Stimulated activated CD4-positive, alpha-beta T cell treated with anti-CD3 and anti-CD28 coated beads, TNF-alpha, amount 100 ng/mL, for 1 hour (primary cell): ENCODE measurements around the gene APOB.

Source experiments
- DNase-seq, 3 donors: peaks; one replicate each; pipeline ENCODE4 v3.0.0-alpha.2; 2020; ENCODE audit warnings: low read depth in 3 of 3, low spot score in 1 of 3

The APOB gene

DNA sequence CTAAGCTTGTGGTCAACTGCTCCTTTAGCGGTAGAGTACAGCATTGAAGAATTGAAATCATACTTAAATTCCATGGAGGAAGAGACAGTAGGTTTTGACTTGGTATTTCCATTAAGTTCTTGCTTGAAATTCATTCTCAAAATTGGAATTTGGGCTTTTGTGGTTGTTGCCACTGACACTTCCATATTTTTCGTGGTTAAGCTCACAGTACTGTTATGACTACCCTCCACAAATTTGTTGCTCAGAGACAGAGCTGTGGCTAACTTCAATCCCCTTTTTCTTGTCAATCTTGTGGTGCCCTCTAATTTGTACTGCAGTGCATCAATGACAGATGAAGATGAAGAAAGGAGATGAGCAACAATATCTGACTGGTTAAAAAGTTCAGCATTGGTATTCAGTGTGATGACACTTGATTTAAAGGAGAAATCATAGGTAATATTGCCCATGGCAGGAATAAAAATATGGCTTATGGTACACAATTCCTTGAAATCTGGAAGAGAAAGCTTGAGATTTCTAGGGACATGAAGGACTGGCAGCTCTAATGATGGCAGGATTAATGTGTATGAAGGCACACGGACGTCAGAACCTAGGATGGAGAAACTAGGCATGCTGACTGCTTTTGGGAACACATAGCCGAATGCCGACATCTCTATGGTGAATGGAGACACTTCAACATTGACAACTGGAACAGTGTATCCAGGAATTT lies 37.3 kb downstream of the APOB start:
- DNase-seq = no peak

DNA sequence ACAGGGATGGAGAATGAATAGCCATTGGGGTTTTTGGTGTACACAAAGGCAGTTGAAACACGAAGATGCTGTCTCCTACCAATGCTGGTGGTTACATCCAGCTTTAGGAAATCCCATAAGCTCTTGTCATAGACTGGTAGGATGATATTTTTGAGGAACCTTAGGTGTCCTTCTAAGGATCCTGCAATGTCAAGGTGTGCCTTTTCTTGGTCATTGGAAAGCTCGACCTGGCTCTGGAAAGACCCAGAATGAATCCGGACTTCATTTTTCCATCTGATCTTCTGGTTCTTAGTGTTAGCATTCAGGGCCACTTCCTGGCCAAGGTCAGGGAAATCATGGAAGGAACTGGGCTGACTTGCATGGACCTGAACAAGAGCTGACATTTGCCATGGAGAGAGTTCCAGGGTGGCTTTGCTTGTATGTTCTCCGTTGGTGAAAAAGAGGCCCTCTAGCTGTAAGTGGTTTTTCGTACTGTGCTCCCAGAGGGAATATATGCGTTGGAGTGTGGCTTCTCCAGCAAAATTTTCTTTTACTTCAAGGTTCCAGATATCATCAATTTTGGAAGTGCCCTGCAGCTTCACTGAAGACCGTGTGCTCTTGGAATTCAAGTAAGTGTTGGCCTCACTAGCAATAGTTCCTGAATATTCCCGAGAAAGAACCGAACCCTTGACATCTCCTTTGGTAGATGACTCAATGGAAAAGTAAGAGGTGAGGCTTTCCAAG lies 38.0 kb downstream of the APOB start:
- DNase-seq = no peak

DNA sequence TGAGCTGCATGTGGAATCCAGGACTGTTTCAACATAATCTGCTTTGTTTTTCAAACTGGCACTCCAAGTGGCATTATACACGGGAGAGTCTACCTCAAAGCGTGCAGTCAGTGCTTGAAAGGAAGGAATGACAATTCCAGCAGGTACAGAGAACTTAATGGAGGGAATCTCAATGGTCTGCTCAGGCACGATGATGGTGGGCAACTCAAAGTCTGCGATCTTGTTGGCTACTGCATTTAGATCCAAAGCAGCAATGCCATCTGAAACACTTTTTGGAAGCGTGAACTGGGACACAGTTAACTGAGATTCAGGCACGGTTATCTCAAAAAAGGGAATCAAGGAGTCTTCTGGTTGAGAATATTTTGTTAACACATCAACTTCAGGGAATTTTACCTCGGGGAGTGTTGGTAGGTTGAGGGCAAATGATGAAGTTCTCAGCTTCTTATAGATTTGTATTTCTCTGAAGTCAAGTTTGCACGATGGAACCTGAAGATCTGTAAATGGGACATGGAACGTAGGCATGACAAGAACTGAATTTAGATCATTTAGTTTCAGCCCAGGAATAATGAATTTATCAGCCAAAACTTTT lies 38.7 kb downstream of the APOB start:
- no peak for DNase-seq

DNA sequence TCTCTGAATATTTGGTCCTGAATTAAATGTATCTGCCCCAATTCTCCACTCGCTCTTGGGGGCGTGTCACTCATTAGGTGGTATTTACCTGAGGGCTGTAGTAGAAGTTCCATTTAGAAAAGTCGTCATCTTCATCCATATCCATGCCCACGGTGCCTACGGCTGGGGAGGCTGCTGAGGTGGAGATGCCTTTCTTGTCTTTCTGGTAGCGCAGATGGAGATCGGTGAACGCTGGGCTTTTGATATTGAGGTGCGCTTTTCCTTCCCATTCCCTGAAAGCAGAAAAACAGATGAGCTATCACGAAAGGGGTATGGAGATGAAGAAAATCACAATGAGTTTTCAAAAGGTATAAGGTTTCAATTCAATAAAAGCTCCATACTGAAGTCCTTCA lies 39.7 kb downstream of the APOB start:
- no peak for DNase-seq

DNA sequence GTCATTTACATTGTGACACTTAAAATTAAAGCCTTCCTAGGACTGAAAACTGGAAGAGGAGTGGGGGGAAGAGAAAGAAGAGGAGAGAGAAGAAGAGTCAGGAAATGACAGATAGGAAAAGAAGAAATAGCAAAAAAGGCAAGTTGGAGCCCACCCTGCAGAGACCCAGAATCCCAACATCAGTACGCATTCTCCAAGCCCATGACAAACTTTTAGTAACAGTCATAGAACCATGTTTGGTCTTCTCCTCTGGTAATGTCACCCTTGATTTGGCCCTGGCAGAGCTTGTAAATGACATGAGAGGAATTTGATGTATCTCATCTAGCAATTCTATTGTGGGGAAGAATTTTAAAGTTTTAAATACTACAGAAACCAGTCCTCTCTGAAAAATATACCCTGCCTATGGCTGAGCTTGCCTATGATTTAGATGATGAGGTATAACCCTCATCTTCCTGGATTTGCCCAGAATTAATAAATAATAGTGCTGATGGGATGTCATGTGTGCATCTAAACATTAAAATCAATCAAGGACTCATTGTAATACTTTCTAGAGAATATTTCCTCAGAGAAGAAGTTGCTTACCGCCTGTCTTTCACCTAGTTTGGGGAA lies 40.2 kb downstream of the APOB start:
- no peak for DNase-seq

DNA sequence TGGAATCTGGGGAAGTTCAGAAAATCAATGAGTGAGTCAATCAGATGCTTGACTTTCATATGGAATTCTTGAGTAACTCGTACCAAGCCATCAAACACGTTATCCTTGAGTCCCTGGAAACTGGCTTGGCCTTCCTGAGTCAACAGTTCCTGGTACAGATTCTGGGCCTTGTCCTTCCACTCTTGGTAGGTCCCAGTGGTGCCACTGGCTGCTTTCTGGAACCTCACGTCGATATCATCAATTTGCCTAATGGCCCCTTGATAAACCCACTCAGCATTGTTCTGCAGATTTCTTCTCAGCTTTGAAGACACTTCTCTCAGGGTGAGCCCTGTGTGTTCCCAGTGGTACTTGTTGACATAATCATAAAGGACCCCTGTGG lies 41.1 kb downstream of the APOB start:
- no peak for DNase-seq

DNA sequence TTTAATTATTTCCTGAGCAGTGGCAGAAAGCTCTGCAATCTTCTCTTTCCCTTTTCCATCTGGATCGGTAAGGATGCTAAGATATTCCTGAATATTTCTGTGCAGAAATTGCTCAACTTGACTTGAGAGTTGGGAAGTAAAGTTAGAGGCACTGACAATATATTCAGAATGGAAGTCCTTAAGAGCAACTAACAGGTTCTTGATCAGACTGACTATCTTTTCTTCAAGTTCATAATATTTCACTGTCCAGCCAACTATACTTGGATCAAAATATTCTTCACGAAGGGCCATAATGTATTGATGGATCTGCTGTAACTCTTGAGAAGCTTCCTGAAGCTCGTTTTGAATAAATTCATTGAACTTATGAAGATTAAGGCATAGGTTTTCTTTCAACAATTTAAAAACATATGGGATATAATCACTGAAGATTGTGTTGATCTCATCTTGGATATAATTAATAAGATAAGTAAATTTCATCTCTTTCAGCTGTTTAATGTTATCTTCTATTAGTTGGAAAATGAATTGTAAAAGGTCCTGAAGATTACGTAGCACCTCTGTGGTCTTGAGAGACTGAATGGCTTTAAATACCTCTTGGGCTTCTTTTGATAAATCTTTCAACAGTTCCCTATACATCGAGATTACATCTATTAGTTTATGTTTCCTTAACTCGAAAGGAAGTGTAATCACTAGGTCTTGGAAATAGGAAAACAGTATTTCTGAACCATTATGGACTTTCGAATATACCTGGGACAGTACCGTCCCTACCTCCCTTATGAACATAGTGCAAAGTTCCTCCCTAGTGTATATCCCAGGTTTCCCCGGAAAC lies 41.7 kb downstream of the APOB start:
- DNase-seq = no peak

DNA sequence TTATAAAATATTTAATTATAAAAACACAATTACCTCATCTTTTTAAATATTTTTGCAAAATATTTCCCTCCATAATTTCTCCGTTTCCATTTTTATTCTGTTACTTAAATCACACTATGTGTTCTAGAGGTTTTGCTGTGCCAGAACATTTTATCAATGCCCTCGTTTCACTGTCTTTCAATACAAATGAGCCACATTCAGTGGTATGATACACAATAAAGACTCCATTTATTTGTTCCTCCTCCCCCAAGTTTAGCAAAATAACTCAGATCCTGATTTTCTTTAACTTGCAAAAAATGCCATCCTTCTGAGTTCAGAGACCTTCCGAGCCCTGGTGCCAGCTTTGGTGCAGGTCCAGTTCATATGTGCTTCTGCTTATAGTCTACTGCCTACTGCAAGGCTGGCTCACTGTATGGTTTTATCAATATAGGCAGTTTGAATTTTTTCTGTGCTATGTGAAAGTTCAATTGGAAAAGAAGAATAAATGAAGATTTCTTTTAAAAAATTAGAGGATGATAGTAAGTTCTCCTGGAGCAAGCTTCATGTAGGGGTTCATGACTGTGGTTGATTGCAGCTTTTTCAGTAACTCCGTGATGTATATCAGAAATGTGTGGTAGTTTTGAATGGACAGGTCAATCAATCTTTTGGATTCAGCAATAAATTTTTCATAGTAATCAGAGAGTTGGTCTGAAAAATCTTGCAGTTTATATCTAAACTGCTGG lies 42.5 kb downstream of the APOB start:
- no peak for DNase-seq

DNA sequence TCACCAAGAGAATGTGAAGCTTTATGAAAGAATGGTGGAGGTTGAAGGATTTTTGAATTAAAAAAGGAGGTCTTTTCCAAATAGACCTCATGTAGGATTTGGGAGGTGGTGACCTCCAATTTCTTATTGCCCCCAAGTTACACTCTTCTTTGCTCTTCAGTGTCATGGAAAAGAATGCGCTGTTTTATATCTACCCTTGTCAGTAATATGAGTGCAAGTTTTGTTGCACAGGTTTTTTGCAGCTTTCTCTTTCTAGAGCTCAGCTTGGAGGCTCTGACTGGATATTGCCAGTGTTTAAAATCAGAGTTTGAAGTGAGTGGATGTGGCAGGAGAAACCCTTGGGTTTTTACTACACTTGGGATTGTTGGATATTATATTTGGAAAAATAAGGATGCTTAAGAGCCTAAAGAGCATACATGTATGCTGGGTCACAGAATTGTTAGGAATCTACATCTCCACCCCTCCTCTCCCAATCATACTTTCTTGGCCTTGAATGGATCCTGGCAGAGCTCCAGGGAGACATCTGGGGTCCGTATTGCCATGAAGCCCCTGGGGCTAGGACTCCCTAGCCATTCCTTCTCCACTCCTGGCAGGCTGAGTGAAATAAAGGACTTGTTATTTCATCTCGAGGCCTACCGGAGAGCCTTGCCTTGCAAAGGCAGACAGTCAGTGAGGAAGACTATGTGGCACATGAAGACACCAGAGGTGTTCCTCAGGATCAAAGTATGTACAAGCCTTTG lies 43.8 kb downstream of the APOB start:
- DNase-seq = no peak

DNA sequence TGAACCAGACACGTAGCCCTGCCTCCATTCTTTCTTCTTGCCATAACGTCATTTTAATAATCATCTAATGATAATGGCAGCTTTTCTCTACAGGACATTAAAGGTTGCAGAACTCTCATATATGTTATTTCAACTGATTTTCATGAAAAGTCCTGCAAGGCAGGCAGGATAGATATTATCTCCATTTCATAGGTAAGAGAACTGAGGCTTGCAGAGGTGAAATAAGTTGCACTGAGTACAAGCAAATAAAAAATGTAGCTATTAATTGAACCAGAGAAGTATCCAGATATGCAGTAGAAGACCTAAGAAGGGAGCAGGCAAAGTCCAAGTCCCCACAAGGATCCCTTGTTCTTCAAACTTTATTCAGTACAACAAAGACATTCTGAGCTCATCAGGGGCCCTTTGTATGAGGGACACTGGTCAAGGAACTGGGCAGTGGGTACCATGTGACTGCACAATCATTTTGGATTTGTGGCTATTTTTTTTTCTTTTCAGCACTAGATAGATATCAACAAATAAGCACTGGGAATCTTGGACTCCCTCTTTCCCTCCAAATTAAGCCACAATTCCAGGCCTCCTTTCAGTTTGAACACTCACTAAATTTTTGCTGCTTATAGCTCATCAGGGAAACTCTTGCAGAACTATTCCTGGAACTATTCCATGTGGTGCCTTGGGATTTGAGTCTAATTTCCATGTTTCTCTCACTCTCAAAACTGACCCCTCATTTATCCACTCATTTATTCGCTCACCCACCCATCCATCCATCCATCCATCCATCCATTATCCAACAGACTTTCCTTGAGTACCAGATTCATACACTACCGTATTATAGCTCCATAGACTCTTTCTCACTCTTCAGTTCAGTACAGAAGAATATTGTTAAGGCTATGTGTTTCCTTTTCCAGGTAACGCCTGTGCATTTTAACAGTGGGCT lies 44.6 kb downstream of the APOB start:
- DNase-seq = no peak

DNA sequence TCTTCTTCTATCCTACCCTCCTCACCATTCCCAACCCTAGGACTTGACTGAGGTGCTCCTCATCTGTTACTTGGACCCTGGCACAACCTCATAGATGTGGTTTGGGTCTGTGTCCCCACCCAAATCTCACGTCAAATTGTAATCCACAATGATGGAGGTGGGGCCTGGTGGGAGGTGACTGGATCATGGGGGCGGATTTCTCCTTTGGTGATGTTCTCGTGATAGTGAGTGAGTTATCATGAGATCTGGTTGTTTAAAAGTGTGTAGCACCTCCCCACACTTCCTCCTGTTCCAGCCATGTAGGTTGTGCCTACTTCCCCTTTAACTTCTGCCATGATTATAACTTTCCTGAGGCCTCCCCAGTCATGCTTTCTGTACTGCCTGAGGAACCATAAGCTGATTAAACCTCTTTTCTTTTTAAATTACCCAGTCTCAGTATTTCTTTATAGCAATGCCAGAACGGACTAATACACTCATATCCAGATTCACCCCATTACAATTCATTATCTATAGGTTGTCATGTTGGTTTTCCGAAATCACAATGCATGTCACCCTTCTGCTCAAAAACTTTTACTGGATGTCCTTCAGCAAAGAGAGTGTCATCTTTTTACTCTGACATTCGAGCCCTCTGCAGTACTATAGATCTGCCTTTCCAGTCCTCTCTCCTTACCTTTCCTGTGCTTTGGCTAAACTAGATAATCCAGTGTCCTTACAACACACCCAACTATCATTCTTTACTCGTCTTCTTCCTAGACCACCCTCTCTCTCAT lies 45.7 kb downstream of the APOB start:
- DNase-seq = no peak

DNA sequence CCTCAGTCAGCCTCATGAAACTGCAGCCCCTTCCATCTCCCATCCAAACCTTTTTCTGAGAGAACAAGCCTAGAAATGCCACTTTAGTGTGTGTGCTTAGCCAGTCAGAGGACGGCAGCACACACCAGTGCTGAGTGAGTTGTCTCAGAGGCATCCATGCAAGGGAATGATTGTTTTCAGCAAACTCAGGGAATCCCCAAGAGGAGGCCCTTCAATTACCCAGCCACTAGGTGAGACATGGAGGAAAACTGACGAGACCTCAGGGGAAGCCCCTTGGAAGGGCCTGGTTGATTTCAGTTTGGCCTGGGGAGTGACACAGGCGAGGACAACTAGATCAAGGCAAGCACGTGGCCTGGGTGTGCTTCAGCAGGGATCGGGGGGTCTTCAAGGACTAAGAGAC lies 49.7 kb downstream of the APOB start:
- DNase-seq = no peak

DNA sequence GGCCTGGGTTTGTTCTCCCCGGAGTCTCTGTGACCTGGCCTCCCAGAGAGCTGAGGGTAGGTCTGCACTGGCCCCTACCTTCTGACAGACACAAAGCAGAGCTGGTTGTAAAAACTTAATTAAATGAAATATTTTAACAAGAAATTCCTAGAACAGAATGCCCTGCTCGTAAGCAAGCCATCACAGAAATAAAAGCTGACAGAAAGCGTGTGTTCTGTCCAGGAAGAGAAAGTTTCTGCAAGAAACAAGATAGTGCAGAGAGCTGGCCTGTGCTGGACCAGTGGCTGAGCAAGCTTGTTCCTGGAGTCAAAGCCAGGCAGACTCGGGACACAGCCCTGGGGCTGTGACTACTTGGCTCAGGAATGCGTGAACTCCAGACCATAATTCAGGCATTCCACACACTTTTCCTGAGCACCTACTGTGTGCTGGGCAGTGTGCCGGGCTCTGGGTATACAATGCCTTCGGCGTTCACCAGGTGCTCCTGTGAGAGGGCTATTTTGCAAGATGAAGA lies 51.6 kb downstream of the APOB start:
- no peak for DNase-seq

DNA sequence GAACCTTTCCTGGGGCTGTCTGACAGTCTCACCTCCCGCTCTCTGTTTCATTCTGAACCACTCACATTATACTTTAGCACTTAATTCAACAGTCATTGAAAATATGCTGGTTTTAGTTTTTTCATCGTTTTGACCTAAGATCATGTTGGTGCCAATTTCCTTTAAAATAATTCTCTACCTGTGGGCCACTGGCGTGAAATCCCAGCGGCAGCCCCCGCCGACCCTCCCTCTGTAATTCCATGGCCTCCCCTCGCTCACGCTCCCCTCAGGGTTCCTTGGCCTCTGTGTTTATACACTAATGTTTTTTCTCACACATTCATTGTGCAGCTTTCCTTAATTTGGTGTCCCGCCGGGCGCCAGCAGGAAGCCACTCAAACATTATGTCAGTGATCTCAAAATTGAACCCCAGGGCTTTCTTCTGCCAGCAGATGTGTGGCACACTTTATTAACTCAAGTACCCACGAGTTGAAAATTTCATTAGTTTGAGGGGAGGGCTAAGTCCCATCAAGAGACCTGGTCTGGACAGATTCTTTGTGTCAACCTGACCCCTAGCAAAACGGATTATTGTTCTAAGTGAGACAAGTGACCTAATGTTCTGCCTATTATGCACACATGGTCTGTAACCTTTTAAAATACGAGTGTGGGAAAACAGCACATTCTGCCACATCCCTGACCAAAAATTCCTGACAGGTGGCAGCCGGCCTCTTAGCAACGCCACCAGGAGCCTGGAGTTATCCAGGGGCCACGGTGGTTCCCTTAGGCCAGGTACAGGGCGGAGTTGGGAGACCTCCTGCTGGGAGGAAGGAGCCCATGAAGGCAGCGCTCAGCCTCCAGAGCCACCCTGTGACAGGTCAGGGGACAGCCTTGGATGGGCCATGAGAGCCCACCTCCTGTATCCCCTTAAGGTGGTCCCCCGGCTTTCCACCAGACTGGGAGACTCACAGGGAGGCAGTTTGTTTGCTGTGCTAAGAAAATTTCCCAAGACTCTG lies 53.1 kb downstream of the APOB start:
- DNase-seq = no peak

DNA sequence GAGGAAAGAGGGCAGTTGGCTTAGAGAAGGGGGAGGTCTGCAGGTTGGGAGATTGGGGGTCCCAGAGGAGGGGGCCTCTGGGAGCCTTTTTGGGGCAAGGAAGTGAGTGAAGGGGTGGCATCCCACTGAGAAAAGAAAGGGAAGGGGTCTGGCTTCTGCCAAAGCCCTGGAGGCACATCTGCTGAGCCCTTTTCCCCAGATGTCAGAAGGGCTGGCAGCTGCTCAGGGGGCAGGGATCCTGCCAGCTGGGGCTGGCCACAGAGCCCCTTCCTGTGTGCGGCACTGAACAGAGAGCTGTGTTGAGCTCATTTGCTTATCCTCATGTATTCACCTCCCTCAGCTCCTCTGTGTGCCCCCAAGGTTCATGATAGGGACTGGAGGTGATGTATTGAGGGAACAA lies 54.5 kb downstream of the APOB start:
- DNase-seq = no peak

DNA sequence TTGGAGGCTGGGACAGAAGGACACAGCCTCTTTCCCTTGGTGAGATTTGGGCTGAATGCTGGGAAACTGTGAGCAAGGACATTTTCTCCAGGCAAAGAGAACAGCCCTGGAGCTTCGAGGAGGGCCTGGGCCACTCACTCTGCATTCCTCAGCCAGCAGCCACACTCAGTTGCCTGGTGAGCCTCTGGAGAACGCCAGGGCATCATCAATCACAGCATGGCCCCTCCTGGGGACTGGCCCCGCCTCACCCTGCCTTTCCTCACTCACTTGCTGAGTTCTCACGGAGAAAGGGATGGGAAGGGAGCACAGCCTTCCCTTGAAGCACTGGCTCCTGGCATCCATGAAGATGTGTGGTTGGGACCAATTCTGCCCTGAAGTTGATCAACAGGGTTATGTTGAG lies 55.0 kb downstream of the APOB start:
- DNase-seq = no peak
